Endometrial microvascular endothelial cells (primary cell): ENCODE data around the gene TYW1B. TPM values are rescaled to one million over a fixed set of nuclear protein-coding genes. Genes with fewer than 3 reads are reported as not detected.
"Not testable (repeated sequence)": the region's sequence is repeated elsewhere in the genome, so short reads cannot be mapped to it uniquely, and the experiment has no call there.

ENCODE experiments used
- in situ Hi-C: cut with HindIII; loops from 2 replicates; pipeline ENCODE4 v1.10.0; 2017; ENCODE audit warnings: low sequenced_read_pairs, low pct_unique_long_range_greater_than_20kb; ENCODE audit errors: inconsistent ontology term
- total RNA-seq: library from RNA; depleted of rRNA; stranded (reverse); fragments of >200 nt; gene quantifications from one replicate; pipeline ENCODE4 v1.2.3, GENCODE V29; 2015; ENCODE audit errors: inconsistent ontology term

Gene TYW1B
- total RNA-seq, 1 donor from 2014 or later: 0.37 TPM

DNA sequence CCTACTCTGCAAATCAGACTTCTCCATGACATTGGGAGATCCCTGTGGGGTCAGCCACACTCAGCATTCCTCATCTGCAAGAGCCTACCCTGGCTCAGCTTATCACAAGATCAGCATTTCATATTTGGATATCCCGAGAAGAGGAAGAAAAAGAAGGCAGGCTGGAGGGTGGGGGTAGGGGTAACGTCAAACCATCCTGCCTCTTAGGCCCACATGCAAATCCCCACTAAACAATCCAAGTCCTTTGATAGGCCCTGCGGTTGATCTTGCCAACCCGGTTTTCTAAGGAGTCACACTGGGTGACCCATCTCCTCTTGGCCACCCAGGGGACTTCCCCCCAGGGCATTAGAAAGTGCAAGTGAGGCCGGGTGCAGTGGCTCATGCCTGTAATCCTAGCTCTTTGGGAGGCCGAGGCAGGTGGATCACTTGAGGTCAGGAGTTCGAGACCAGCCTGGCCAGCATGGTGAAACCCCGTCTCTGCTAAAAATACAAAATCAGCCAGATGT, 287.8 kb downstream of the TYW1B start:
- in situ Hi-C loops: no loop called here

DNA sequence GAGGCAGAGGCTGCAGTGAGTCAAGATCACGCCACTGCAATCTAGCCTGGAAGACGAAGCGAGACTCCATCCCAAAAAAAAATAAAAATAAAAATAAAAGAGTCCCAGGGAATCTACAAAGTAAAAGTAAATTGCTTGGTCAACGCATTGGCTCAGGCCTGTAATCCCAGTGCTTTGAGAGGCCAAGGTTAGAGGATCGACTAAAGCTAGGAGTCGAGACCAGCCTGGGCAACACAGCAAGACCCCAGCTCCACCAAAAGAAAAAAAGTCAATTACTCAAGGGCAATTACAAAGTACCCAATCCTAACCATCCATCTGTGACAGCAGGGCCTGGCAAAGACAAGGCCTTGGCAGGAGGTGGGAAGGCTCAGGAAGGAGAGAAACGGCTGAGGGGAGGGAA, 288.3 kb downstream of the TYW1B start:
- in situ Hi-C loops: no loop called here

GRCh38 chr7:72538856-72539255, 289.1 kb downstream of the TYW1B start:
- in situ Hi-C loops: no loop called here

- in situ Hi-C loops: no loop called here
Measured at GRCh38 chr7:72538147-72538546, 289.9 kb downstream of the TYW1B start.

GRCh38 chr7:72536038-72536437, 292.0 kb downstream of the TYW1B start:
- in situ Hi-C loops: not testable (repeated sequence)

DNA sequence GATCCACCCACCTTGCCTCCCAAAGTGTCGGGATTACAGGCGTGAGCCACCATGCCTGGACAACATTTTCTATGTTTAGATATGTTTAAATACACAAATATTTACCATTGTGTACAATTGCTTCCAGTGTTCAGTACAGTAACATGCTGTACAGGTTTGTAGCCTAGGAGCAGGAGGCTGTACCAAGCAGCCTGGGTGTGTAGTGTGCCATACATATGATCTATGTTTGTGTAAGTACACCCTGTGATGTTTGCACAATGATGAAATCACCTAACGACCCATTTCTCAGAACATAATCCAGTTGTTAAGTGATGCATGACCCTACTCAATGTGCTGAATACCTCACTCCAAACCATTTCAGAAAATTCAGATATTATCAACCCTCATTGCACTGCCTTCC, 297.0 kb downstream of the TYW1B start:
- in situ Hi-C loops: not testable (repeated sequence)

Other genes with a start within 250 kb of the TYW1B start
- 8.2 TPM for gene POM121, start 96.9 kb upstream of the TYW1B start, total RNA-seq
- gene TRIM74, start 141.3 kb upstream of the TYW1B start, total RNA-seq: not detected
- not detected for gene SPDYE8, start 201.6 kb upstream of the TYW1B start, total RNA-seq
- not detected for gene SPDYE11, start 229.7 kb upstream of the TYW1B start, total RNA-seq